Ishikawa (cell line): ENCODE measurements around the gene RAB11FIP4.

Source experiments
- CEBPB ChIP-seq: IDR thresholded peaks from 2 replicates; pipeline ENCODE4 v1.6.1; 2012
- EP300 ChIP-seq: IDR thresholded peaks from 2 replicates; pipeline ENCODE4 v1.6.1; 2012; ENCODE audit warnings: borderline replicate concordance
- MAX ChIP-seq: IDR thresholded peaks from 2 replicates; pipeline ENCODE4 v1.6.1; 2012
- RAD21 ChIP-seq: IDR thresholded peaks from 2 replicates; pipeline ENCODE4 v1.6.1; 2012; ENCODE audit warnings: low read depth
- REST ChIP-seq: IDR thresholded peaks from 2 replicates; pipeline ENCODE4 v1.6.1; 2012; ENCODE audit warnings: low read depth, mild to moderate bottlenecking
- USF1 ChIP-seq: IDR thresholded peaks from 2 replicates; pipeline ENCODE4 v1.6.1; 2012

- TF ChIP-seq CEBPB, result no peak
- TF ChIP-seq EP300, result no peak
- TF ChIP-seq REST, result no peak
- no peak for TF ChIP-seq MAX
- no peak for TF ChIP-seq USF1
- TF ChIP-seq RAD21, result no peak
Measured at GRCh38 chr17:31534223-31534888, 142.9 kb downstream of the RAB11FIP4 start.
